ENCODE measurements around the gene UBAP1L.

GRCh38 chr15:65077291-65077980 is 37.6 kb downstream of the UBAP1L start:
- TF ChIP-seq, protein P1, sequence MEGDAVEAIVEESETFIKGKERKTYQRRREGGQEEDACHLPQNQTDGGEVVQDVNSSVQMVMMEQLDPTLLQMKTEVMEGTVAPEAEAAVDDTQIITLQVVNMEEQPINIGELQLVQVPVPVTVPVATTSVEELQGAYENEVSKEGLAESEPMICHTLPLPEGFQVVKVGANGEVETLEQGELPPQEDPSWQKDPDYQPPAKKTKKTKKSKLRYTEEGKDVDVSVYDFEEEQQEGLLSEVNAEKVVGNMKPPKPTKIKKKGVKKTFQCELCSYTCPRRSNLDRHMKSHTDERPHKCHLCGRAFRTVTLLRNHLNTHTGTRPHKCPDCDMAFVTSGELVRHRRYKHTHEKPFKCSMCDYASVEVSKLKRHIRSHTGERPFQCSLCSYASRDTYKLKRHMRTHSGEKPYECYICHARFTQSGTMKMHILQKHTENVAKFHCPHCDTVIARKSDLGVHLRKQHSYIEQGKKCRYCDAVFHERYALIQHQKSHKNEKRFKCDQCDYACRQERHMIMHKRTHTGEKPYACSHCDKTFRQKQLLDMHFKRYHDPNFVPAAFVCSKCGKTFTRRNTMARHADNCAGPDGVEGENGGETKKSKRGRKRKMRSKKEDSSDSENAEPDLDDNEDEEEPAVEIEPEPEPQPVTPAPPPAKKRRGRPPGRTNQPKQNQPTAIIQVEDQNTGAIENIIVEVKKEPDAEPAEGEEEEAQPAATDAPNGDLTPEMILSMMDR (IDR thresholded peaks at IDR 0.05; ENCODE audit: extremely low read depth in 1 of 2, insufficient read depth in 1 of 2, low read depth in 1 of 2, low read length in 2 of 2), result no peak
- TF ChIP-seq FOS (IDR thresholded peaks at IDR 0.05; ENCODE audit: borderline replicate concordance, insufficient read depth, low read length) (no peak), EZH2 (IDR thresholded peaks at IDR 0.05; ENCODE audit: borderline replicate concordance, low read depth, low read length, severe bottlenecking) (peak; percentile 82)
